Inflammatory macrophage treated with lipopolysaccharide for 4 hours (primary cell): ENCODE results near the gene FRMD1.

Source experiments
- DNase-seq: peaks from one replicate; pipeline ENCODE4 v3.0.0-alpha.2; 2020

Gene FRMD1

DNA sequence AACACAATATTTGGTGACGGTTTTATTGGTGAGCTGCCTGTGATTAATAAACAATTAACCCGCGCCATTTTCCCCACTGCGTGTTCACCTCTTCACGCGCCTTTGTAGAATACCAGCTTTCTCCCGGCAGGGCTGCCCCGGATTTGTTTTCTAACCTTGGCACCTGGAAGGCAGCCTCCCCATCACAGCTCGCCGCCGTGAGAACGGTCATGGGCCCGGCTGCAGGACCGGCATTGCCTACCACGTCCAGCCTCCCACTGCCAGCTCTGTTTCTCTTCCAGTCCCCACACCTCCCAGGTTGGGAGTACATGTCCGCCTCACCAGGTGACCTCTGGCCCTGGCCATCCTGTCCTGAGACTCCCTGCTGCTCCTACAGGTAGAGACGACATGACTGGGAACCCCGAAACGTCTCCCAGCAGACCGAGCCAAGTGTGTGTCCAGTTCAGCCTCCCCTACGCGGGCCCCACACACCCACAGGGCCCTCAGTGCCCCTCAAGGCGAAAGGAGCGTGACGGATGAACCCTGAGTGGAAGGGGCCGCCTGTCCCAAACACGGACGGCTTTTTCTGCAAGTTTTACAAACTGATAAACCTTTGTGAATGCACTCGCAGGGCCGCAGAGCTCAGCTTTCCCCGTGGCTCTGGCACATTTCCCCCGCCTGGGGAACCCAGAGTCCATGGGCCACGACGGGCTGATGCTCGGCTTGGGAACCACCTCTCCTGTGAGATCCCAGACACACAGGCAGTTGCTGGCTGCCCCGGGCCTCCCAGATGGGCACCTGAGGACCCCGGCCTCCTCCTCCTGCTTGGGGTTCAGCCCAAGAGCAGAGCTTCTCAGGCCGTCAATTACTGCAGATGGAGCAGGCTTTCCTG, 25.7 kb downstream of the FRMD1 start:
- DNase-seq, result no peak

GRCh38 chr6:168052291-168052891, 26.6 kb downstream of the FRMD1 start:
- DNase-seq, result no peak

DNA sequence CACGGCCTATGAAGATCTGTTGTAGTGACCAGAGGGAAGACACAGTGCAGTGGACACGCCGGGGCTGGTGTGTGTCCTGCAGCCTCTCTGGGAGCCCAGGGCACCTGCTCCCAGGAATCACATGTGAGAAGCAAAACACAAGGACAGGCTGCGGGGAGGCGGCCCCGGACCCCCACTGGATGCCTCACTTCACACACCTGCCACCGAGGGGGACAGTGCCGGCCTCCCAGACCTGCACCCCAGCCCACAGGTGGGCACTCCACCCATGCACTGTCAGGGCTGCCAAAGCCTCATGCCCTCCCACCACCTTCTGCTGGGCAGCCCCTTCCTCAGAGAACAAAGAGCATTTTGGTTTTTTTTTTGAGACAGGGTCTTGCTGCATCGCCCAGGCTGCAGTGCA, 27.4 kb downstream of the FRMD1 start:
- no peak for DNase-seq

GRCh38 chr6:168050881-168051586, 28.0 kb downstream of the FRMD1 start:
- no peak for DNase-seq

DNA sequence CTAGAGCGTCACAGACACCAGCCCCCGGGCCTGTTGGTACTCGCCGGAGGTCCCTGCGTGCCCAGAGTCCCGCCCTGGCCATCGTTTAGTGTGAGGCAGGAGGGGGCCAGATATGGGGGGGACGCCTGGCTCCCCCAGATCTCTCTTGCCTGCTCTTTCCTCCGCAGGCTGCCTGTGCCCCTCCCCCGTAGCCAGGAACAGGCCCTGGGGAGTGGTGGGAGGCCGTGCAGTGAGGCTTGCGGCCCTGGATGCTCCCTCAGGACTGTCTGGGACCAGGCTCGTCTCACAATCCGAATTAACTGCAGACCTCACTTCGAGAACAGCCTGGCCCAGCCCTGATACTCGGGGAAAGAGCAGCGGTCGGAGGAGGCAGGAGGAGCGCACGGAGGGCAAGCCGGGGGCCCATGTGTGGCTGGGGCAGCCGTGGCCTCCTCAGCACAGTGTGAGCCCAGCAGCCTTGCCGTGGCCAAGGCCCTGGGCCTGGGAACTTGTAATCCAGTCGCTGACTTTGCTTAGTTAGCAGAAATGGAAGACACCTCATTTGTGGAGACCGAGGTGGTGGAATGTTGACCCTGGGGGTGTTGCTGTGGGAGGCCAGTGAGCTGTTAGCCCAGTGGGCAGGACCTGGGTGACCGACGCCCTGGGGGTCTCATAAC, 28.7 kb downstream of the FRMD1 start:
- no peak for DNase-seq

- no peak for DNase-seq
Observed at GRCh38 chr6:168049706-168050224, 29.2 kb downstream of the FRMD1 start.

DNA sequence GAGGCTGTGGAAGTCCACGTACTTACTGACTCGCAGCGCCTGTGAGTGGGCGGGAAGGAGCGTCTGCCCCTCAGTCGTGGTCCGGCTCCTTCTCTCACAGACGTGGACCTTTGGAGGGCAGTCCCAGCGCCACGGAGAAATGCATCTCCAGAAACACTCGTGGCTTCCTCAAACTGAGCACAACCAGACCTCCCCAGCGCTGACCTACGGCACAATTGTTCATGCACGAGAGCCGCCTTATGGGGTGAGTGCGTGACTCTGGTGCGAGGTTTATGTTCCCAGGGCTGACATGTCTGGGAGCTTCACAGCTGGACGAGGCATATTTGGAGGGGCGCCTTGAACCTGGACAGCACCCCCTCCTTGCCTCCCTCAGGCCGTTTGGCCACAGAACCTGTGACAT, 29.7 kb downstream of the FRMD1 start:
- DNase-seq, result no peak

GRCh38 chr6:168048724-168049025, 30.3 kb downstream of the FRMD1 start:
- no peak for DNase-seq

GRCh38 chr6:168047841-168048723, 30.9 kb downstream of the FRMD1 start:
- no peak for DNase-seq

GRCh38 chr6:168046696-168047095, 32.3 kb downstream of the FRMD1 start:
- DNase-seq, result no peak

DNA sequence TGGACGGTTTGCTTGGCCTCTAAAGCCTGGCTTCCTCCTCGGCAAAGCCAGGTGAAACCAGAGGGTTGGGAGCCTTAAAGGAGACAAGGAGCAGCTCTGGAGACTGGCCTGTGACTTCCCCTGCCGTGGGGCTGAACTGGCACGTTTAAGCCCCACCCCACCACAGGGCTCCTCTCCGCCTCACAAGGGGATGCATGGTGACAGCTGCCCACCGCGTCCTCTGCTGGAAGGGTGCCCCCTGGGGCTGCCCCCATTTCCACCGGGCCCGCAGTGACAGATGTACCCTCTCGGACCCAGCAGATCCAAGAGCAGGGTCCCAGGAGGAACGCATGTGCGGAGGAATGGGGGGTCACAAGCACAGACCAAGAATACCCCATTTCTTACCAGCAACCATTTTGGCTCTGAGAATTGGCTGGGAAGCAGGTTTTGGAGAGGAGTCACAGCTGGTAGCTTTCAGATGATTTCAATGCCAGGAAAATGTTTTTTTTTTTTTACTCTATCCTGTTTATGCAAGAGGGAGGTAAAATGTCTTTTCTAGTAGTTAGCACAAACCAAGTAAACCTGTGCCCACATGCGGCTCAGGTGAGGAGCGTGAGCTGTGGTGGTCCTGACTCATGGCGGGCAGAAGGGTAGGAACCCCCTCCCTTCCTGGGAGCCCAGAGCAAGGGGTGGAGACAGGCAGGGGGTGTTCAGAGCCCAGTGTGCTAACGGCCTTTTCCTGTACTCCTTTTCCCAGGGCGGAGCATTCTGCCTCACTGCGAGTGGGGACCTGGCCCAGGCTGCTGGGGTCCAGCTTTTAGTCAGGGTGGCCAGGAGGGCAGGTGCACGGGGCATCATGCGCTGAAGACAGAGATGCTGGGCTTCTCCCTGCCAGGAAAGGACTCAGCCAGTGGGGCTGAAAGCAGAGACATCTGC, 33.0 kb downstream of the FRMD1 start:
- no peak for DNase-seq

GRCh38 chr6:168045141-168045691, 33.8 kb downstream of the FRMD1 start:
- DNase-seq, result no peak

- no peak for DNase-seq
Observed at GRCh38 chr6:168044521-168045130, 34.4 kb downstream of the FRMD1 start.

DNA sequence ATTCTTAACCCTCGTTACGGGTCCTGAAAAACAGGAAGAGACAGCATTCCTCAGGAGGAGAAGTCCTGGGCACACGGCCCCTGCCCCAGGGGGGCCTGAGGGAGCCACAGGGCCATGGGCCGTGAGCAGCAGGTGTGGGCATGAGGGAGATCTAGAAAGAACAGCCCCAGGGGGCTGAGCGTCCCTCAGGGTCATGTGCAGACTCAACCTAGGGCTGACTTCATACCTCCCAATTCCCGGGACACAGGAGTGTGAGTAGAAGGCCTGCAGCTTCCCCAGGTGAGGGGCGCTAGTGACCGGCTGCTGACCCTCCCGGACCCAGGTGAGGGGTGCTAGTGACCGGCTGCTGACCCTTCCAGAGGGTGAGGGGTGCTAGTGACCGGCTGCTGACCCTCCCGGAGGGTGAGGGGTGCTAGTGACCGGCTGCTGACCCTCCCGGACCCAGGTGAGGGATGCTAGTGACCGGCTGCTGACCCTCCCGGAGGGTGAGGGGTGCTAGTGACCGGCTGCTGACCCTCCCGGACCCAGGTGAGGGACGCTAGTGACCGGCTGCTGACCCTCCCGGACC, 35.1 kb downstream of the FRMD1 start:
- no peak for DNase-seq

- DNase-seq, result no peak
Observed at GRCh38 chr6:168043193-168043847, 35.7 kb downstream of the FRMD1 start.

GRCh38 chr6:168042426-168043192, 36.4 kb downstream of the FRMD1 start:
- no peak for DNase-seq

DNA sequence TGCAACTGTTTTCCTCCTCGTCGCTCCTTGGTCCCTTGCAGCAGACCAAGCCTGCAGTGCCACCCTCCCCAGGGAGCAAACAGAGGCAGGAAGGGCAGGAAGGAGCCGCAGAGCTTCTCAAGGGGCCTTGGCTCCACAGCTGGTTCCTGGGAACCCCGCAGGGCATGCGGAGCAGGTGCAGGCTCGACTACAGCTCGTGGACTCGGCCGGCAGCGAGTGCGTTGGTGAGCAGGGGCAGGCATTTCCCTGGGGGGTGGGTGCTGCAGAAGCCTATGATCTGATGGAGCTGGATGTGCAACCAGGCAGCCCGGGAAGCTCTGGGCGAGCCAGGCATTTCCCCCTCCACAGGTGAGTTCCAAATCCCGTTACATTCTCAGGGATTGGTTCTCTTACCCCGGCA, 37.1 kb downstream of the FRMD1 start:
- DNase-seq, result no peak

DNA sequence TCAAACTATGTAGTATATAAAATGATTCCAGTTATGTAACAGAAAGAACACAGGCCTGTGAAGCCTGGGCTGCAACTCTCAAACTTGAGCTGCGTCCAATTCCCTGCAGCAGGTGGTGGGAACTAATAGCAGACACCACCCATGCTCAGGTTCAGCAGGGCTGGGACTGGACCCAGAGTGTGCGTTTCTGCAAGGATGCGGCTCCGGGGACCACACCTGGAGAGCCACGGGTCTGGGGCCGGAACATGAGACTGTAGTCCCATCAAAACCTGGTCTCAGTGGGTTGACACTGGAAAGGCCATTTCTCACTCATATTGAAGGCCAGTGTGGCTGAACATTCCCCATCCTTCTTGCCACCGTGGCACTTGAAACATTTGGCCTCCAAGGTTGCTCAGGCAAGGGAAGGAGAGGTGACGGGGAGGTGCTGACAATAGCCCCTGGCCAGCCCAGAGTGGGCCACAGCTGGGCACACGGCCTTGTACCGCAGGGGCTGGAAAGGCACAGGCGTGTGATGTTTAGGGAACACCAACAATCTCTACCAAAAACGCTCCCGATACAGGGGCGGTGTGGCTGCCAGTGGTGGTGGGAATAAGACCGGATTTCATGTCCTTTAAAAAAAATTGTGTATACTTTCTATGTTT, 38.0 kb downstream of the FRMD1 start:
- no peak for DNase-seq
